ENCODE data around the gene SND1.

SND1 gene

GRCh38 chr7:127792528-127793342 lies 140.7 kb downstream of the SND1 start:
- TF ChIP-seq RAD21 (IDR thresholded peaks at IDR 0.05; ENCODE audit: low read depth) (peak; percentile 57), MAX (IDR thresholded peaks at IDR 0.05) (no peak), EP300 (IDR thresholded peaks at IDR 0.05; ENCODE audit: borderline replicate concordance) (no peak), TEAD4 (IDR thresholded peaks at IDR 0.05) (no peak), EGR1 (IDR thresholded peaks at IDR 0.05) (no peak), FOXM1 (IDR thresholded peaks at IDR 0.05; ENCODE audit: borderline replicate concordance, low read depth) (no peak), REST (IDR thresholded peaks at IDR 0.05; ENCODE audit: low read depth) (no peak)

- TF ChIP-seq MAX (IDR thresholded peaks at IDR 0.05) = no peak
- no peak for TF ChIP-seq EP300 (IDR thresholded peaks at IDR 0.05; ENCODE audit: borderline replicate concordance)
- no peak for TF ChIP-seq NFIC (IDR thresholded peaks at IDR 0.05)
- no peak for TF ChIP-seq TAF1 (IDR thresholded peaks at IDR 0.05; ENCODE audit: low read depth)
- no peak for TF ChIP-seq EGR1 (IDR thresholded peaks at IDR 0.05)
- no peak for TF ChIP-seq CEBPB (IDR thresholded peaks at IDR 0.05)
- TF ChIP-seq REST (IDR thresholded peaks at IDR 0.05; ENCODE audit: low read depth) = no peak
- no peak for TF ChIP-seq CREB1 (IDR thresholded peaks at IDR 0.05; ENCODE audit: low read depth)
- TF ChIP-seq FOXM1 (IDR thresholded peaks at IDR 0.05; ENCODE audit: borderline replicate concordance, low read depth) = no peak
- TF ChIP-seq TEAD4 (IDR thresholded peaks at IDR 0.05) = no peak
- no peak for TF ChIP-seq YY1 (IDR thresholded peaks at IDR 0.05; ENCODE audit: low read depth)
- no peak for TF ChIP-seq ZBTB7A (IDR thresholded peaks at IDR 0.05; ENCODE audit: low read depth)
- TF ChIP-seq TCF12 (IDR thresholded peaks at IDR 0.05; ENCODE audit: low read depth) = no peak
- no peak for TF ChIP-seq USF1 (IDR thresholded peaks at IDR 0.05)
- TF ChIP-seq RAD21 (IDR thresholded peaks at IDR 0.05; ENCODE audit: low read depth) = no peak
These were observed 141.6 kb downstream of the SND1 start for GRCh38 chr7:127793582-127793981.

GRCh38 chr7:127794136-127794535 lies 142.1 kb downstream of the SND1 start:
- TF ChIP-seq NFIC (IDR thresholded peaks at IDR 0.05) (no peak), EGR1 (IDR thresholded peaks at IDR 0.05) (no peak), REST (IDR thresholded peaks at IDR 0.05; ENCODE audit: low read depth) (no peak), FOXM1 (IDR thresholded peaks at IDR 0.05; ENCODE audit: borderline replicate concordance, low read depth) (no peak), MAX (IDR thresholded peaks at IDR 0.05) (no peak), YY1 (IDR thresholded peaks at IDR 0.05; ENCODE audit: low read depth) (no peak), CEBPB (IDR thresholded peaks at IDR 0.05) (no peak), TEAD4 (IDR thresholded peaks at IDR 0.05) (no peak), TAF1 (IDR thresholded peaks at IDR 0.05; ENCODE audit: low read depth) (no peak), CREB1 (IDR thresholded peaks at IDR 0.05; ENCODE audit: low read depth) (no peak), ZBTB7A (IDR thresholded peaks at IDR 0.05; ENCODE audit: low read depth) (no peak), RAD21 (IDR thresholded peaks at IDR 0.05; ENCODE audit: low read depth) (no peak), EP300 (IDR thresholded peaks at IDR 0.05; ENCODE audit: borderline replicate concordance) (no peak)

GRCh38 chr7:127794551-127794950 lies 142.6 kb downstream of the SND1 start:
- no peak for TF ChIP-seq TAF1 (IDR thresholded peaks at IDR 0.05; ENCODE audit: low read depth)
- no peak for TF ChIP-seq EP300 (IDR thresholded peaks at IDR 0.05; ENCODE audit: borderline replicate concordance)
- TF ChIP-seq EGR1 (IDR thresholded peaks at IDR 0.05) = no peak
- TF ChIP-seq MAX (IDR thresholded peaks at IDR 0.05) = no peak
- TF ChIP-seq TEAD4 (IDR thresholded peaks at IDR 0.05) = no peak
- TF ChIP-seq YY1 (IDR thresholded peaks at IDR 0.05; ENCODE audit: low read depth) = no peak
- TF ChIP-seq ZBTB7A (IDR thresholded peaks at IDR 0.05; ENCODE audit: low read depth) = no peak
- TF ChIP-seq NFIC (IDR thresholded peaks at IDR 0.05) = no peak
- no peak for TF ChIP-seq TCF12 (IDR thresholded peaks at IDR 0.05; ENCODE audit: low read depth)
- TF ChIP-seq FOXM1 (IDR thresholded peaks at IDR 0.05; ENCODE audit: borderline replicate concordance, low read depth) = no peak
- no peak for TF ChIP-seq CEBPB (IDR thresholded peaks at IDR 0.05)

All from Ishikawa (cell line).